Measurements from ENCODE around the gene TRIM17. TPM values are rescaled to one million over a fixed set of nuclear protein-coding genes. Genes with fewer than 3 reads are reported as not detected.

The TRIM17 gene
- total and polyA plus RNA-seq, 2 of the 8 experiments (the other 6 are each of a cell fraction or from before 2014, with no cell fraction given), result 1.1 to 2.2 TPM

DNA sequence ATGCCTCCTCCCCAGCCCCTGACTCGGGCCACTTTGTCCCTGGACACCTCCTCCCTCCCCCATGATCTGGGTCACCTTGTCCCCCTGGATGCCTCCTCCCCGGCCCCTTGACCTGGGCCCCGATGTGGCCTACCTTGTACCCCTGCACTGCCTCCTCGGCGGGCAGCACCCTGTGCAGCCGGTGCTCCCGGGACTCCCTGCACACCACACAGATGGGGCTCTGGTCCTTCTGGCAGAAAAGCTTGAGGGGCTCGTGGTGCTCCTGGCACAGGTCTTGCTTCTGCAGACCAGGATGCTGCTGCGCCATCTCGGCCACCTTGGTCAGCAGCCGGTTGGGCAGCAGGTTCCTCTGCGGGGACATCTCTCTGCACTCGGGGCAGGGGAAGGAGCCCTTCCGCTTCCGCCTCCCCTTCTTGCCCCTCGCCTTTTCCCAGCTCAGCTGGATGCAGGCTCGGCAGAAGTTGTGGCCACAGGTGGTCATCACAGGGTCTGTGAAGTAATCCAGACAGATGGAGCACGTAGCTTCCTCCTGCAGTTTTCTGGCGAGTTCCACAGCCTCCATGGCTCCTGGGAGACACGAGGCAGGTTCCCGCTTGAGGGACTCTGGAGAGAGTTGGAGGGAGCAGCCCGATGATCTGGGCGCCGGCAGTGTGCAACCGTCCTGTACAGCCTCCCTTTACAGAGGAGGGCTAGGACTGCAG, 2.0 kb downstream of the TRIM17 start:
- Histone ChIP-seq H2BK15ac (ENCODE audit: low read length) (no peak overlapping the region), H3K4me3 (ENCODE audit: extremely low read depth in 1 of 4, insufficient read depth in 2 of 4, low read depth in 3 of 4, low read length in 4 of 4) (no peak overlapping the region), H2BK20ac (ENCODE audit: low read length) (no peak overlapping the region), H3K79me1 (ENCODE audit: low read depth, low read length) (no peaks in the 10 kb centered on the region; the same call in 1 of the 2 replicates), H3K9me3 (ENCODE audit: insufficient read depth in 2 of 2, low read depth in 1 of 2, low read length in 1 of 2) (no peaks in the 10 kb centered on the region), H2AK5ac (ENCODE audit: low read depth, low read length) (no peak overlapping the region), H4K8ac (ENCODE audit: extremely low read depth, insufficient read depth, low read length) (no peak overlapping the region), H4K20me1 (replicated peaks in 1 of 2; ENCODE audit: control insufficient read depth in 1 of 2, insufficient read depth in 2 of 2, low read length in 2 of 2) (peaks cover 8 to 20% of the 10 kb centered on the region in 2 experiments), H3K4me2 (ENCODE audit: insufficient read depth in 1 of 2, low read depth in 2 of 2, low read length in 2 of 2) (peak overlapping the region in 1 of 2 experiments; percentile 85; a peak in 1 of 4 replicates), H4K5ac (ENCODE audit: insufficient read length, low read depth, low read length) (no peak overlapping the region), H3K23me2 (ENCODE audit: low read depth, low read length) (peaks cover 8% of the 10 kb centered on the region), H2AFZ (ENCODE audit: low read length) (no peak overlapping the region), H2BK12ac (ENCODE audit: low read depth, low read length) (no peak overlapping the region), H3K14ac (ENCODE audit: insufficient read length) (no peak overlapping the region), H3K27me3 (replicated peaks in 1 of 4; ENCODE audit: control insufficient read depth in 3 of 4, extremely low read depth in 1 of 4, insufficient read depth in 3 of 4, low read length in 3 of 4) (peaks cover 1 to 48% (median 30%) of the 10 kb centered on the region in 4 experiments), H3K4me1 (replicated peaks in 1 of 4; ENCODE audit: control insufficient read depth in 3 of 4, insufficient read depth in 4 of 4, low read length in 3 of 4) (peaks cover 2 to 9% (median 6%) of the 10 kb centered on the region in 4 experiments), H3K23ac (ENCODE audit: insufficient read length) (no peak overlapping the region), H3K4ac (replicated peaks; ENCODE audit: insufficient read length, low read depth, low read length) (no peak overlapping the region), H2BK5ac (ENCODE audit: low read depth, low read length) (no peak overlapping the region), H4K91ac (replicated peaks; ENCODE audit: insufficient read length, low read length) (no peak overlapping the region), H2BK120ac (replicated peaks; ENCODE audit: low read depth, low read length) (no peak overlapping the region), H3K18ac (ENCODE audit: extremely low read depth, low read length) (no peak overlapping the region; the same call in 1 of the 2 replicates), H3K27ac (ENCODE audit: low read depth, low read length) (no peak overlapping the region), H3K36me3 (ENCODE audit: control insufficient read depth in 2 of 4, insufficient read depth in 4 of 4, low read length in 3 of 4) (no peaks in the 10 kb centered on the region), H3K79me2 (ENCODE audit: control insufficient read depth in 1 of 2, insufficient read depth in 2 of 2, low read length in 2 of 2) (no peaks in the 10 kb centered on the region), H3K56ac (replicated peaks; ENCODE audit: insufficient read length, low read depth, low read length) (no peak overlapping the region), H3K9ac (replicated peaks in 1 of 4; ENCODE audit: extremely low read depth in 1 of 4, low read depth in 3 of 4, low read length in 3 of 4) (no peak overlapping the region; a peak in 1 of 7 replicates)
- TF ChIP-seq SAP30 (IDR thresholded peaks at IDR 0.05; ENCODE audit: insufficient read depth, insufficient replicate concordance, low read length) (no peak), RXRA (IDR thresholded peaks at IDR 0.05; ENCODE audit: insufficient read depth, low read depth, low read length) (no peak)
- no peak for DNase-seq (ENCODE audit: low read depth in 1 of 2, low spot score in 2 of 2)
- FAIRE-seq, result no peak
- CTCF ChIA-PET (ENCODE audit: partially characterized antibody), result interaction anchor here (0.8 to 2.0 kb wide), 11 partner anchors 10 to 60 kb away, joined by 3 to 8 read pairs (median 4); a partner anchor contains a TSS
- POLR2A ChIA-PET (ENCODE audit: partially characterized antibody), result interaction anchor here (0.6 to 4.1 kb wide), 9 partner anchors 9 to 316 kb away, joined by 3 to 22 read pairs (median 3); partner anchors contain the start of gene TRIM11
- WGBS, 2 experiments (ENCODE audit: extremely low coverage in 1 of 2, insufficient coverage in 1 of 2, insufficient read length in 1 of 2, insufficient replicate concordance in 2 of 2, low coverage in 1 of 2, low lambda C conversion rate in 2 of 2, missing lambda C conversion rate in 1 of 2), result 85% methylated on average over 25 of the region's 25 CpGs; no CpG with 5 or more reads in 1 of the 2 experiments
